GM12892 (cell line): Measurements from ENCODE around the gene CYTL1.

Experiments used
- DNase-seq: peaks from one replicate; pipeline ENCODE4 v3.0.0; 2011; ENCODE audit not compliant: insufficient read length
- FAIRE-seq: peaks from 2 replicates; lab custom pipeline; 2011; peaks lifted over from hg19 to GRCh38; lab: Jason Lieb, UNC
- POLR2A ChIP-seq: IDR thresholded peaks from 2 replicates; pipeline ENCODE4 v1.6.1; 2011; ENCODE audit warnings: low read depth, low read length, control low read depth
- POLR2AphosphoS5 ChIP-seq: IDR thresholded peaks from 2 replicates; pipeline ENCODE4 v1.6.1; 2011; ENCODE audit warnings: low read depth, low read length, control low read depth
- TAF1 ChIP-seq: IDR thresholded peaks from 2 replicates; pipeline ENCODE4 v1.6.1; 2011; ENCODE audit warnings: low read depth, mild to moderate bottlenecking, control low read depth, low read length, borderline replicate concordance

CYTL1 gene

DNA sequence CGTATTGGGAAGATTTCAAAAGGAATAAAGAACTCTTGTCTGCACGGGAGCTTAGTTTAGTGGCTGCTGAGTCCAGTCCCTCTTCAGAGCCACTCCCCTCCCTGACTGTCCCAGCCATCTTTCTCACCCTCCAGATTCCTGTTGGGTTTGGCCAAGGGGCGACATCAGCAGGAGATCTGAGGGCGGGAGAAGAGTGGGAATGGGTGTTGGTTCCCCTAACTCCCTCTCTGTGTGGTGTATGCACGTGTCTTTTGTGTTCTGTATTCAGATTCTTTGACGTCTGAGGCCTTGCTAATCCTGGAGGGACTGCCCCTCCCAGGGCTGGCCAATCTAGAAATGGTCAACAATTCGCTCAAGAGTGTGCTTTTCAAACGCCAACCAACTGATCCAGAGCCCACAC is 37.4 kb downstream of the CYTL1 start:
- DNase-seq (no peak), FAIRE-seq (no peak)
- TF ChIP-seq TAF1 (no peak), POLR2AphosphoS5 (no peak), POLR2A (no peak)

DNA sequence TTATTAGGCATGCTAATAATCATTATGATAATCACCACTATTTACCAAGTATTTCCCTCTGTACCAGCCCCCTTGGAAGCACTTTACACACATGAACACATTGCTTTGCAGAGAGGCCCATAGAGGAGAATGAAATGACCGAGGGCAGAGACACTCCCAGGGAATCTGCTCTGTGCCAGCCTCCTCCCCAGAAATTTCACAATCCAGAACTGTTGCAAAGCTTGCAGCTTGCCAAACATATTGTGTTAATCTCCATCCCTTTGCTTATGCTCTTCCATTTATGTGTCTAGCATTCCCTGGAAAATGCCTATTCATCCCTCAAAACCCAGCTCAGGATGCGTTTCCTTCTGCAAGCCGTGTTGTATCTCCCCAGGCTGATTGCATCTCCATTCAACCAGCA is 37.8 kb downstream of the CYTL1 start:
- FAIRE-seq (no peak), DNase-seq (no peak)
- TF ChIP-seq POLR2A (no peak), POLR2AphosphoS5 (no peak), TAF1 (no peak)

DNA sequence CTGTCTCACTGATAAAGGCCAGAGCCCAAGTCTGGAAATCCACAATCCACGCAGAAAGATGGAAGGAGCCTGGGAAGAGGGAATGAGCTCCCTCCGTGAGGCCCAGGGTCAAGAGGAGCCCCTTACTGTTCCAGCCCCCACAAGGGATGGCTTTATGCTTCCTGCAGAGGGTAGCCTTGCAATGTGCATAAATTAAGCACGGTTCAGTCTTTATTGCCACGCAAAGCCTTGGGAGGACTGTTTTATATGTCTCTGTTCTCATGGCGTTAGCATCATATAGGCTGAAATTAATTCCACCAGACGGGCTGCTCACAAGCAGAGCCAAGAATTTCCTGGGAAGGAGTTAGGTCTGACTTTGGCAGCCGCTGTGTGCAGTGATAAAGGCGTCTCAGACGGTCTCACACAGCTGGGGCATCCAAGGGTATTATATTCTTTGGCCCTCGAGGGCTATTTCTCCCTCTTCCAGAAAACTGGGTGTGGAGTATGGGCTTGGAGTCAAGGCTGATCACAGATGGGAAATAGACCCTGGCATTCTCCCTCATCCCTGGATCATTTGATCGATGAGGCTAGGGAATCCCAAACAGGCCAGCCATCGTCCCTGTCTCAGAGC is 38.5 kb downstream of the CYTL1 start:
- no peak for DNase-seq
- no peak for FAIRE-seq
- TF ChIP-seq POLR2A = no peak

DNA sequence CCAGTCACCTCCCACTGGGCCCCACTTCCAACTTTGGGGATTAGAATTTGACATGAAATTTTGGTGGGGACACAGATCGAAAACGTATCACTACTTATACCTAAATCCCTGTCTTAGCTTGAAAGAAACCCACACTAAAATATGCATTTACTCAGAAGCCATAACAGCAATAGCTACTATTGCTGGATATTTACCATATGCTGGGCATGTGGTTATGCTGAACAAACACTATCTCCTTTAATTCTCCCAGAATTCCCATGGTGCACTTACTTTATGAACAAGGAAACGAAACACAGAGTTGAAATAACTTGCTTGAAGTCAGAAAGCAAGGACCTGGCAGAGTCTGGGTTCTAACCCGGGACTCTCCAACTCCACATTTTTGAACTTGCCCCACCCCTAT is 39.3 kb downstream of the CYTL1 start:
- TF ChIP-seq POLR2A = no peak
- TF ChIP-seq TAF1 = no peak
- FAIRE-seq = no peak

DNA sequence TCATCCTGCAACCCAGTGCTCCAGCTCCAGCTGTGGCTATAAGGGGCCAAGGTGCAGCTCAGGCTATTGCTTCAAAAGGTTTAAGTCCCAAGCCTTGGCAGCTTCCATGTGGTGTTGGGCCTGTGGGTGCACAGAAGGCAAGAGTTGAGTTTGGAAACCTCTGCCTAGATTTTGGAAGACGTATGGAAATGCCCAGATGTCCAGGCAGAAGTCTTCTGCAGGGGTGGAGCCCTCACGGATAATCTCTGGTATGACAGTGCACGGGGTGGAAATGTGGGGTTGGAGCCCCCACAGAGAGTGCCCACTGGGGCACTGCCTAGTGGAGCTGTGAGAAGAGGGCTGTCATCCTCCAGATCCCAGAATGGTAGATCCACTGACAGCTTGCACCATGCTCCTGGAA is 44.5 kb downstream of the CYTL1 start:
- DNase-seq (no peak), FAIRE-seq (no peak)

More for the DNA sequence above, 39.3 kb downstream of the CYTL1 start:
- no peak for DNase-seq

DNA sequence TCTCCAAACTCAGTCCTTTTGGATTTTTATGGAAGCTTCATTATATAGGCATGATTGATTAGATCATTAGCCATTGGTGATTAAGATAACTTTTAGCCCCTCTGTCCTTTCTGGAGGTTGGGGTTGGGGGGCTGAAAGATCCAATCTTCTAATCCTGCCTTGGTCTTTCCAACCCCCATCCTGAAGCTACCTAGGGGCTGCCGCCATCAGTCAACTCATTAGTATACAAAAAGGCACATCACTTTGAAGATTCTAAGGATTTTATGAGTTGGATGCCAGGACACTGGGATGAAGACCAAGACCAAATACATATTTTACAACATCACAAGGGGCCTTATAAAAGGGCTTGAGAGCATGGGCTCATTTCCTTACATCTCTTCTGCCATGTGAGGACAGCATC is 47.5 kb downstream of the CYTL1 start:
- no peak for FAIRE-seq
- DNase-seq = no peak
- TF ChIP-seq POLR2A (no peak), TAF1 (no peak), POLR2AphosphoS5 (no peak)

More for the DNA sequence above, 44.5 kb downstream of the CYTL1 start:
- TF ChIP-seq POLR2AphosphoS5 (no peak), POLR2A (no peak), TAF1 (no peak)

DNA sequence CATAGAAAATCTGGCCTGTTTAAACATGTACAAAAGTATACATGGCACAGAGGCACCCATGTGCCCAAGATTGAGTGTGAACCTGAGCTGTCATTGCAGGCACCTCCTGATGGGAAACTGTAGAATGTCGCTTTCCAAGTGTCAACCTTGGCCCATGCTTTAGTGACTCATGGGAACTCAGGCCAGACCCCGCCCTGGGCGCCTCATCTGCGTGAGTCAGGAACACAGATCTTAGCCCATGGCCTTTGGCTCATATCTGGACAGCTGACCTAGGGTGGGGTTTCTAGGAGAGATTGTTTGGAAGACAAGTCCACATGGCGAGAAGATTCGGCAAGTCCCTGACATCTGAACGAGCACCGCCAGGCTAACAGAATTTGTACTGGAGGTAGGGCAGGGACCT is 50.0 kb downstream of the CYTL1 start:
- DNase-seq (no peak), FAIRE-seq (no peak)
- TF ChIP-seq POLR2A (no peak), POLR2AphosphoS5 (no peak), TAF1 (no peak)

DNA sequence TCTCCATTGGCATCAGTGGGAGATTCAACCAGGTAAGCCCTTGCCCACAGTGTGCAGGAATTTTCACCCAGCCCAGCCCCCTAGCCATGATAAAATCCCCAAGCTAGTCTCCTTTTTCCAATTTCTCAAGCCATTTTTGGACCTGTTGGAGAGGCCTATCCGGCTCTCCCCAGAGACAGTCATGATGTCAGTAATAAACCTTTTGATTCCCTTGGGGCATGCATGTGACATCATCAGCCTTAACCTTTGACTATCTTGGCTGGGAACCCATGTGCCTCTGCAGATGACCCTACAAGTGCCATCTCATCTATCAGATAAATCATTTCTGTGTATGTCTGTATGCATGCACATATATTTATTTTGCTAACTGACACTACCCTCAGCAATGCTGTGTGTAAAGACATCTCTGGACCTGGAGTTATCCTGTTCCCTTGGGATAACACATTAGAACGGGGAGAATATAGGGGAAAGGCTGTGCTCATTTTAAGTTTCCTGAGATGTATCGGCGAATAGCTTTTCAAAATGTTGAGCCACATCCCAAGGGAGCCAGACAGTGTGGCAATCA is 51.0 kb downstream of the CYTL1 start:
- no peak for TF ChIP-seq POLR2A
- no peak for TF ChIP-seq TAF1
- no peak for TF ChIP-seq POLR2AphosphoS5
- FAIRE-seq (no peak), DNase-seq (no peak)
